MM.1S (cell line): ENCODE data around the gene MLLT10.
A peak's percentile ranks its signal among the peaks of the same experiment; 100 is the strongest.

Experiments used
- DNase-seq: peaks from one replicate; pipeline ENCODE4 v3.0.0-alpha.2; 2015
- H2AFZ ChIP-seq: fragments of 300-600 bp; sonication (generic); 2 replicates; pipeline ENCODE4 v1.6.0; 2016; ENCODE audit warnings: antibody characterized with exemption, low read length
- H3F3A ChIP-seq: fragments of 300-600 bp; sonication (generic); 2 replicates; pipeline ENCODE4 v1.6.1; 2016; ENCODE audit warnings: mild to moderate bottlenecking, antibody characterized with exemption, low read length, moderate library complexity, mixed read lengths; ENCODE audit not compliant: insufficient read depth
- H3K27ac ChIP-seq: fragments of 300-600 bp; sonication (generic); 2 replicates; pipeline ENCODE4 v1.5.1; 2016; ENCODE audit warnings: mild to moderate bottlenecking, low read length
- H3K27me3 ChIP-seq: fragments of 300-600 bp; sonication (generic); replicated peaks from 2 replicates; pipeline ENCODE4 v1.6.0; 2016; ENCODE audit warnings: low read length; ENCODE audit not compliant: insufficient read depth
- H3K36me3 ChIP-seq: fragments of 300-600 bp; sonication (generic); replicated peaks from 2 replicates; pipeline ENCODE4 v1.6.1; 2016; ENCODE audit warnings: mild to moderate bottlenecking, low read length, mixed read lengths; ENCODE audit not compliant: insufficient read depth
- H3K4me1 ChIP-seq: fragments of 300-600 bp; sonication (generic); 2 replicates; pipeline ENCODE4 v1.6.1; 2016; ENCODE audit warnings: low read length, mixed read lengths
- H3K4me2 ChIP-seq: fragments of 300-600 bp; sonication (generic); 2 replicates; pipeline ENCODE4 v1.6.0; 2016; ENCODE audit warnings: low read depth, low read length
- H3K4me3 ChIP-seq: fragments of 300-600 bp; sonication (generic); 2 replicates; pipeline ENCODE4 v1.5.1; 2016; ENCODE audit warnings: low read length, mixed read lengths
- H3K79me2 ChIP-seq: fragments of 300-600 bp; sonication (generic); 2 replicates; pipeline ENCODE4 v1.6.1; 2016; ENCODE audit warnings: mixed run types, low read length, mixed read lengths
- H3K9ac ChIP-seq: fragments of 300-600 bp; sonication (generic); 2 replicates; pipeline ENCODE4 v1.6.1; 2016; ENCODE audit warnings: low read length, mixed read lengths
- H3K9me2 ChIP-seq: fragments of 300-600 bp; sonication (generic); replicated peaks from 2 replicates; pipeline ENCODE4 v1.6.1; 2016; ENCODE audit warnings: mild to moderate bottlenecking, low read length, mixed read lengths; ENCODE audit not compliant: insufficient read depth
- H3K9me3 ChIP-seq: fragments of 300-600 bp; sonication (generic); replicated peaks from 2 replicates; pipeline ENCODE4 v1.6.1; 2016; ENCODE audit warnings: mild to moderate bottlenecking, low read length, mixed read lengths; ENCODE audit not compliant: insufficient read depth
- H4K20me1 ChIP-seq: fragments of 300-600 bp; sonication (generic); 2 replicates; pipeline ENCODE4 v1.6.1; 2016; ENCODE audit warnings: mild to moderate bottlenecking, low read length, moderate library complexity, mixed read lengths; ENCODE audit not compliant: insufficient read depth
- EZH2 ChIP-seq: fragments of 300-600 bp; sonication (generic); optimal IDR thresholded peaks from 2 replicates; pipeline ENCODE3; 2017; ENCODE audit warnings: low read depth, mild to moderate bottlenecking, antibody characterized with exemption, low read length, mixed read lengths
- EZH2phosphoT487 ChIP-seq: fragments of 300-600 bp; sonication (generic); IDR thresholded peaks from 2 replicates; pipeline ENCODE4 v1.6.1; 2018; ENCODE audit warnings: antibody characterized with exemption, low read length
- TF ChIP-seq, protein P1 (sequence below): fragments of 300-600 bp; sonication (generic); IDR thresholded peaks from 2 replicates; pipeline ENCODE4 v1.5.1; 2016; ENCODE audit warnings: antibody characterized with exemption, low read length, mixed read lengths

The MLLT10 gene

GRCh38 chr10:21495002-21495751 is 38.9 kb upstream of the MLLT10 start:
- Histone ChIP-seq H3K79me2 (no peaks in the 10 kb centered on the region), H2AFZ (peak overlapping the region; percentile 92), H3K9me3 (no peaks in the 10 kb centered on the region), H3K4me1 (no peaks in the 10 kb centered on the region), H3K4me2 (peak overlapping the region; percentile 100), H3K9ac (peak overlapping the region; percentile 12; the same call in 1 of the 2 replicates), H3K27me3 (peaks cover 35% of the 10 kb centered on the region), H3K9me2 (no peaks in the 10 kb centered on the region), H4K20me1 (no peaks in the 10 kb centered on the region), H3F3A (peaks cover 3% of the 10 kb centered on the region; the same call in 1 of the 2 replicates), H3K4me3 (peak overlapping the region; percentile 84), H3K36me3 (no peaks in the 10 kb centered on the region), H3K27ac (no peak overlapping the region)
- DNase-seq = no peak
- TF ChIP-seq EZH2phosphoT487 (no peak), EZH2 (no peak)
- TF ChIP-seq, protein P1, sequence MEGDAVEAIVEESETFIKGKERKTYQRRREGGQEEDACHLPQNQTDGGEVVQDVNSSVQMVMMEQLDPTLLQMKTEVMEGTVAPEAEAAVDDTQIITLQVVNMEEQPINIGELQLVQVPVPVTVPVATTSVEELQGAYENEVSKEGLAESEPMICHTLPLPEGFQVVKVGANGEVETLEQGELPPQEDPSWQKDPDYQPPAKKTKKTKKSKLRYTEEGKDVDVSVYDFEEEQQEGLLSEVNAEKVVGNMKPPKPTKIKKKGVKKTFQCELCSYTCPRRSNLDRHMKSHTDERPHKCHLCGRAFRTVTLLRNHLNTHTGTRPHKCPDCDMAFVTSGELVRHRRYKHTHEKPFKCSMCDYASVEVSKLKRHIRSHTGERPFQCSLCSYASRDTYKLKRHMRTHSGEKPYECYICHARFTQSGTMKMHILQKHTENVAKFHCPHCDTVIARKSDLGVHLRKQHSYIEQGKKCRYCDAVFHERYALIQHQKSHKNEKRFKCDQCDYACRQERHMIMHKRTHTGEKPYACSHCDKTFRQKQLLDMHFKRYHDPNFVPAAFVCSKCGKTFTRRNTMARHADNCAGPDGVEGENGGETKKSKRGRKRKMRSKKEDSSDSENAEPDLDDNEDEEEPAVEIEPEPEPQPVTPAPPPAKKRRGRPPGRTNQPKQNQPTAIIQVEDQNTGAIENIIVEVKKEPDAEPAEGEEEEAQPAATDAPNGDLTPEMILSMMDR = no peak

- DNase-seq = peak; percentile 84
Measured at GRCh38 chr10:21495752-21496342, 38.2 kb upstream of the MLLT10 start.

DNA sequence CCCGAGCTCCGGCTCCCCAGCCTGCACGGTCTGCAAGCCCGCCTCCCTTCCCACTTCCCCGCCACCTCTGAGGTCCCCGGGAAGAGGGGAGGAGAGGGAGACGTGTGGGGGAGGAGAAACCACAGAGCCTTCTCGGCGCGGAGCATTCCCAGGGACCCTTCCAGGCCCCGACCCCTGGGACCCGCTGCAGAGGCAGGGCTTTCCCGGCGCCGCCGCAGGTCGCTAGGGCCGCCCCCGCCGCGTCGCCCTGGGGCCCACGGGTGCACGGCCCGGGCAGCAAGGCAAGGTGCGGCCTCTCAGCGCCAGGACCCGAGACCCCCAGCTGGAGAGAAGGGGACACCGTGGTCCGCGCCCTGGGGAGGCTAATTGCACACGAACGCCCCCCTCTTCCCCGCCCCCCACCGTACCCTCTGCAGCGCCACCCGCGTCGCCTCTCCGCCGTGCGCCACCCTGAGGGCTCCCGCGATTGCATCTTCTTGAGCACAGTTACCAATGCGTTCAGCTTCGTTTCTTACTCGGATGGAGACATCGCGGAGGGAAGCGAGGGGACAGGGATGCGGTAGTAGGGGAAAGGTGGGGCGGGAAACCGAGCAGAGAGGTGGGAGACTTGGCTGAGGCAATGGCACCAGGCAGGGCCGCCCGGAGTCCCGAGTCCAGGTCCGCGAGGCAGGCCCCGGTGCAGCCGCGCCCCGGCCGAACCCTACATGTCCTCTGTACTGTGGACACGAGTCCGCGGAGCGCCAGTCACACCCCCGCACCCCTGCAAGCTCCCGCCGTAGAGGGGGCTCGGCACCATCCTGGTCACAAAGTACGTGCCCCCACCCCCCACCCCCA is 37.5 kb upstream of the MLLT10 start:
- no peaks in the 10 kb centered on the region for H3K36me3 ChIP-seq
- H3F3A ChIP-seq = peaks cover 3% of the 10 kb centered on the region; the same call in 1 of the 2 replicates
- peak overlapping the region; percentile 100 for H3K4me2 ChIP-seq
- peaks cover 43% of the 10 kb centered on the region for H3K27me3 ChIP-seq
- DNase-seq = peak; percentile 65
- H2AFZ ChIP-seq = peak overlapping the region; percentile 99
- H3K9me2 ChIP-seq = no peaks in the 10 kb centered on the region
- no peaks in the 10 kb centered on the region for H3K9me3 ChIP-seq
- peak overlapping the region; percentile 84 for H3K4me3 ChIP-seq
- no peak for TF ChIP-seq EZH2phosphoT487
- TF ChIP-seq, protein P1 = peak; percentile 68
- peak overlapping the region; percentile 40; the same call in 1 of the 2 replicates for H3K9ac ChIP-seq
- H3K4me1 ChIP-seq = no peaks in the 10 kb centered on the region
- no peaks in the 10 kb centered on the region for H4K20me1 ChIP-seq
- no peak overlapping the region for H3K27ac ChIP-seq
- no peaks in the 10 kb centered on the region for H3K79me2 ChIP-seq

More at GRCh38 chr10:21495752-21496342, 38.2 kb upstream of the MLLT10 start:
- H3K9me2 ChIP-seq = no peaks in the 10 kb centered on the region
- no peaks in the 10 kb centered on the region for H4K20me1 ChIP-seq
- no peaks in the 10 kb centered on the region for H3K36me3 ChIP-seq
- peaks cover 42% of the 10 kb centered on the region for H3K27me3 ChIP-seq
- H3K79me2 ChIP-seq = no peaks in the 10 kb centered on the region
- H3K4me2 ChIP-seq = peak overlapping the region; percentile 100
- no peak overlapping the region for H3K27ac ChIP-seq
- peak overlapping the region; percentile 40; the same call in 1 of the 2 replicates for H3K9ac ChIP-seq
- peaks cover 3% of the 10 kb centered on the region; the same call in 1 of the 2 replicates for H3F3A ChIP-seq
- H3K9me3 ChIP-seq = no peaks in the 10 kb centered on the region
- no peaks in the 10 kb centered on the region for H3K4me1 ChIP-seq
- TF ChIP-seq, protein P1 = peak; percentile 92
- no peak for TF ChIP-seq EZH2
- TF ChIP-seq EZH2phosphoT487 = no peak
- peak overlapping the region; percentile 99 for H2AFZ ChIP-seq
- peak overlapping the region; percentile 84 for H3K4me3 ChIP-seq
